Cardiac fibroblast (primary cell): ENCODE data around the gene MAP3K8.

Source experiments
- DNase-seq, 2 donors: peaks; one replicate each; pipeline versions ENCODE4 v3.0.0 to v3.0.0-alpha.2; 2010; ENCODE audit warnings: low read depth in 2 of 2
- H3K4me3 ChIP-seq, 2 donors: replicated peaks in 1 of 2; 1 replicate in 1 of 2; 2 replicates in 1 of 2; pipeline ENCODE4 v1.5.1; 2011; ENCODE audit warnings: low read depth in 2 of 2, low read length in 2 of 2, mild to moderate bottlenecking in 2 of 2, moderate library complexity in 1 of 2
- TF ChIP-seq, protein P1 (sequence below): IDR thresholded peaks from one replicate; pipeline ENCODE4 v1.5.1; 2011; ENCODE audit warnings: low read depth, mild to moderate bottlenecking, low read length, inconsistent platforms

MAP3K8 gene

DNA sequence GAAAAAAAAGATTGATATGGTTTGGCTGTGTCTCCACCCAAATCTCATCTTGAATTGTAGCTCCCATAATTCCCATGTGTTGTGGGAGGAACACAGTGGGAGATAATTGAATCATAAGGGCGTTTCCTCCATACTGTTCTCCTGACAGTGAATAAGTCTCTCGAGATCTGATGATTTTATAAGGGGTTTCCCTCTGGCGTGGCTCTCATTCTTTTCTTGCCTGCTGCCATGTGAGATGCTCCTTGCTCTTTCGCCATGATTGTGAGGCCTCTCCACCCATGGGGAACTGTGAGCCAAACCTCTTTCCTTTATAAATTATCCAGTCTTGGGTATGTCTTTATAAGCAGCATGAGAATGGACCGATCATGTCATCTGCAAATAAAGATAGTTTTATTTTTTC is 29.4 kb upstream of the MAP3K8 start:
- H3K4me3 ChIP-seq, result no peak overlapping the region
- TF ChIP-seq, protein P1, sequence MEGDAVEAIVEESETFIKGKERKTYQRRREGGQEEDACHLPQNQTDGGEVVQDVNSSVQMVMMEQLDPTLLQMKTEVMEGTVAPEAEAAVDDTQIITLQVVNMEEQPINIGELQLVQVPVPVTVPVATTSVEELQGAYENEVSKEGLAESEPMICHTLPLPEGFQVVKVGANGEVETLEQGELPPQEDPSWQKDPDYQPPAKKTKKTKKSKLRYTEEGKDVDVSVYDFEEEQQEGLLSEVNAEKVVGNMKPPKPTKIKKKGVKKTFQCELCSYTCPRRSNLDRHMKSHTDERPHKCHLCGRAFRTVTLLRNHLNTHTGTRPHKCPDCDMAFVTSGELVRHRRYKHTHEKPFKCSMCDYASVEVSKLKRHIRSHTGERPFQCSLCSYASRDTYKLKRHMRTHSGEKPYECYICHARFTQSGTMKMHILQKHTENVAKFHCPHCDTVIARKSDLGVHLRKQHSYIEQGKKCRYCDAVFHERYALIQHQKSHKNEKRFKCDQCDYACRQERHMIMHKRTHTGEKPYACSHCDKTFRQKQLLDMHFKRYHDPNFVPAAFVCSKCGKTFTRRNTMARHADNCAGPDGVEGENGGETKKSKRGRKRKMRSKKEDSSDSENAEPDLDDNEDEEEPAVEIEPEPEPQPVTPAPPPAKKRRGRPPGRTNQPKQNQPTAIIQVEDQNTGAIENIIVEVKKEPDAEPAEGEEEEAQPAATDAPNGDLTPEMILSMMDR, result no peak
- peak in 1 of 2 donors; percentile 18 for DNase-seq

DNA sequence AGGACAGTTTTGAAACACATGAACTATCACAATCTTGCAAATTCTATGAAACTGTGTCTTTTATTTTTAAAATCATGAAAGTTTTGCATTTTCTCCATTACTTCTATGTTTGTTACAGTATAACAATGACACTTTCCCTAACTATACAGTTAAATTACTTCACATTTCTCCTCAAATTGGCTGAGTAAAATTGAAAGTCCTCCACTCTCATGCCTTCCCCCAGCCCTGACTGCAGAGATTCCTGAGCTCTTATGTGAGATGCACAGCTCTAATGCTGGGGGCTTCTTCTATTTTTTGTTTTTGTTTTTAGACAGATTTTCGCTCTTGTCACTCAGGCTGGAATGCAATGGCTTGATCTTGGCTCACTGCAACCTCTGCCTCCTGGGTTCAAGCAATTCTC is 22.7 kb upstream of the MAP3K8 start:
- TF ChIP-seq, protein P1, result no peak
- H3K4me3 ChIP-seq, result no peak overlapping the region
- DNase-seq, result no peak

DNA sequence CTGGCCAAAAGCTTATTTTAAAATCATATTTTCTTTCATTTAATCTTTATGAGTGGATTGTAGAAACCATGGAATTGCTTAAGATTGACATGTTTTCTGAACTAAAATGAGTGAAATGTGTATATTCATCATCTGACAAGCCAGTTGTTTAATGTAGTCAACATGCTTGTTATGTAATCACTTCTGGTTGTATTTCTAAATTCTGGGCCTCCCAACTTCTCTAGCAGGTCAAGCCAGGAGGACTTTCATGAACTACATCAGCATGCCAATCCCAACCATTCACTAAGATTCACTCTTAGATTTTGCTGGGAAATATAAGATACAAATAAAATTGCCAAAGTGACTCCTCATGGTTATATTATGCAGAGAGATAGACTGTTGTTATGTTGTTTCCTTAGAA is 21.1 kb upstream of the MAP3K8 start:
- TF ChIP-seq, protein P1, result no peak
- no peak for DNase-seq
- no peak overlapping the region for H3K4me3 ChIP-seq

DNA sequence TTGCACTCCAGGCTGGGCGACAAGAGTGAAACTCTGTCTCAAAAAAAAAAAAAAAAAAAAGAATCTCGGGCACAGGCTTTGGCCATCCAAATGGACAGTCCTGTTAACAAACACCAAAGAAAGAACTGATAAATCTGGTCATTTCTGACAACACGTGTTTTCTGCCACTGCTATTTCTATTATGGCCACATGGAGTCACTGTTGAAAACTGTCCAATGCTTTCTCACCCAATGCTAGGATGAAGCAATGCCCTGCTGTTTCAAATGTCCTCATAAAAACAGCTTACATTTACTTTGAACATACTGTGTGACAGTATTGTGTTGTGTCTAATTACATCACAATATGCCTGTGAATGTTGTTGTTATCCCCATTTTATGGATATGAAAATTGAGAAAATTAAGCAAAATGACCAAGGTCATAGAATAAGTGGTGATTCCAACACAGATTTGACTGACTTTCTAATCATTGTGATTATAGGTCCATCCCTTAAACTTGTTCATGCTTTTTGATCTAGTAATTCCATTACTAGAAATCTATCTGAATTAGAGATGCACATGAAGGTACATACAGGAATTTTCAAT is 19.9 kb upstream of the MAP3K8 start:
- H3K4me3 ChIP-seq, result no peak overlapping the region
- TF ChIP-seq, protein P1, result peak; percentile 80
- peak; percentile 85 to 86 for DNase-seq

DNA sequence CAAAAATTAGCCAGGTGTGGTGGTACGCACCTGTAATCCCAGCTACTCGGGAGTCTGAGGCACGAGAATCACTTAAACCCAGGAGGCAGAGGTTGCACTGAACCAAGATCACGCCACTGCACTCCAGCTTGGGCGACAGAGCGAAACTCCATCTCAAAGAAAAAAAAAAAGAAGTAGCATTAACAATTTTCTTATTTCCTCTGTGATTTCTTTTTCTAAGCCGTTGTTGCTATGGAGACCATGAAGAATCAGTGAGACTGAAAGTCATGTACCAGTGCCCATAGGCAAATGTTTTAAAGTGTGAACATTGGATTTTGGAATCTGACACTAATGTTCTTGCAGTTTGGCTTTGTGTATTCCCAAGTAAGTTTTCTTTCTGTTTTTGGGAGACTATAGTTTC is 18.4 kb upstream of the MAP3K8 start:
- no peak overlapping the region for H3K4me3 ChIP-seq
- DNase-seq, result peak in 1 of 2 donors; percentile 24
- TF ChIP-seq, protein P1, result no peak

DNA sequence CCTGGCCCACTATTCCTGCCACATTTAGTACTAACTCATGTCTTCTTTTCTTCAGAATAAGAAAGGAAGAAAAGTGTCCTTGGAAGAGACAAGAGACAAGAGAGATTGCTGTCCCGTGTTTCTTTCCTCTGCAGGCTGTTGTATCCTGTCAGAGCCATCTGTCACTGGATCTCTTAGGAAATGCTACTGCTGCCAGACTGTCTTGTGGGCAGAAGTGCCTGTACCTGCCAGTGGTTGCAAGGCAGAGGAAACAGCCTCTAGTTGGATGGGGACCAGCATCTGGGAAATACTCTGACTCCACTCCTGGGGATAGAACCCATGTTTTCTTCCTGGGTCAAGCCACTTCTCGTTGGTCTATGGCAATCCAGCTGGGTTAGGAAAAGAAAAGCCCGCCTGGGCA is 16.7 kb upstream of the MAP3K8 start:
- DNase-seq, result no peak
- TF ChIP-seq, protein P1, result no peak
- H3K4me3 ChIP-seq, result no peak overlapping the region

DNA sequence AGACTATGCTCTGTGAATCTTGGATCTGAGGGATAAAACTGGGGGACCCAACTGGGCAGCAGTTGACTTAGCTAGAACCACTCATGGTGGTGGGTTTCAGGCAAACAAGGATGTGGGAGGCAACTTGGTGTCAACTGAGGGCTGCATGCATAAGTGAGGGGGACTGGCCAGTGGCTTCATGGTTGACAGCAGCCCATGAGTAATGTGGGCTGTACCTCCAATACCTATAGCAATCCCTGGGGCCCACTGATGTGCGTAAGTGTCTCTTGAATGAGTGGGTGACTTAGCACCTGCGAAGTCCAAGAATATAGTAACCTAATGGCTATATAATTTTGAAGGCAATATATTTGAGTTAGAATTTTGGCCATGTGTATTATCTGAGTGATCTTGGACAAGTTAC is 13.7 kb upstream of the MAP3K8 start:
- DNase-seq, result no peak
- TF ChIP-seq, protein P1, result no peak

More for the DNA sequence above, 13.7 kb upstream of the MAP3K8 start:
- no peak overlapping the region for H3K4me3 ChIP-seq
